Liver (tissue), 3 donors: Measurements from ENCODE around the gene CYP2A13.

Source experiments
- CTCF ChIP-seq: fragments of 150-350 bp; IDR thresholded peaks from 2 replicates; pipeline ENCODE4 v1.5.1; 2017; ENCODE audit warnings: improper control_type of control experiment, low read depth, low read length; ENCODE audit not compliant: missing input control
- GABPA ChIP-seq, 2 donors: IDR thresholded peaks in 1 of 2; conservative IDR thresholded peaks in 1 of 2; 2 replicates each; pipeline ENCODE4 v1.6.1; 2016; ENCODE audit warnings: antibody characterized with exemption in 2 of 2, mild to moderate bottlenecking in 1 of 2, moderate library complexity in 1 of 2
- JUND ChIP-seq, 2 donors: IDR thresholded peaks; 2 replicates each; pipeline ENCODE4 v1.6.1; 2016; ENCODE audit warnings: antibody characterized with exemption in 2 of 2
- RAD21 ChIP-seq, 2 donors: IDR thresholded peaks; 2 replicates each; pipeline ENCODE4 v1.6.1; 2016; ENCODE audit warnings: antibody characterized with exemption in 2 of 2, mild to moderate bottlenecking in 2 of 2
- SP1 ChIP-seq: IDR thresholded peaks from 2 replicates; pipeline ENCODE4 v1.6.1; 2018; ENCODE audit warnings: antibody characterized with exemption, mild to moderate bottlenecking
- ZBTB33 ChIP-seq: IDR thresholded peaks from 2 replicates; pipeline ENCODE4 v1.6.1; 2016; ENCODE audit warnings: antibody characterized with exemption
- donor health status: healthy.
- donor health status: healthy.

- TF ChIP-seq CTCF (no peak), GABPA (IDR thresholded peaks at IDR 0.05 in 1 of 2, conservative IDR thresholded peaks at IDR 0.05 in 1 of 2) (no peak), JUND (IDR thresholded peaks at IDR 0.05) (no peak), RAD21 (IDR thresholded peaks at IDR 0.05) (no peak), ZBTB33 (no peak), SP1 (no peak)
Observed at GRCh38 chr19:41088151-41088550, at the start of gene CYP2A13.
